ENCODE data around the gene ITGA8. TPM values are rescaled to one million over a fixed set of nuclear protein-coding genes. Genes with fewer than 3 reads are reported as not detected.
"Not testable (repeated sequence)": the region's sequence is repeated elsewhere in the genome, so short reads cannot be mapped to it uniquely, and the experiment has no call there.

Gene ITGA8
- total RNA-seq, 1 donor, result 2.5 TPM

- Histone ChIP-seq H4K20me1 (ENCODE audit: insufficient read depth, low read length) (no peaks in the 10 kb centered on the region), H3K27ac (ENCODE audit: low read depth, low read length) (no peak overlapping the region), H3K4me2 (ENCODE audit: insufficient read depth, low read length) (no peak overlapping the region), H3K9me3 (ENCODE audit: low read depth, low read length) (no peaks in the 10 kb centered on the region), H3K4me3 (ENCODE audit: insufficient read depth, low read length) (no peak overlapping the region), H3K4me1 (ENCODE audit: insufficient read depth, low read length) (no peaks in the 10 kb centered on the region), H2AFZ (ENCODE audit: low read length) (no peak overlapping the region), H3K79me2 (ENCODE audit: insufficient read depth, low read length) (no peaks in the 10 kb centered on the region), H3K36me3 (ENCODE audit: insufficient read depth, low read length) (no peaks in the 10 kb centered on the region), H3K27me3 (ENCODE audit: insufficient read depth, low read length) (no peaks in the 10 kb centered on the region)
- TF ChIP-seq CTCF (IDR thresholded peaks at IDR 0.05; ENCODE audit: extremely low read depth, low read depth, low read length), result no peak
- no peak for DNase-seq (ENCODE audit: insufficient read length, low spot score, missing footprints)
These were observed 179.0 kb downstream of the ITGA8 start for GRCh38 chr10:15540727-15541126.

- Histone ChIP-seq H3K4me1 (ENCODE audit: insufficient read depth, low read length) (no peaks in the 10 kb centered on the region), H3K79me2 (ENCODE audit: insufficient read depth, low read length) (no peaks in the 10 kb centered on the region), H3K4me3 (ENCODE audit: insufficient read depth, low read length) (no peak overlapping the region), H3K4me2 (ENCODE audit: insufficient read depth, low read length) (no peak overlapping the region), H2AFZ (ENCODE audit: low read length) (no peak overlapping the region), H3K27ac (ENCODE audit: low read depth, low read length) (no peak overlapping the region), H3K9me3 (ENCODE audit: low read depth, low read length) (no peaks in the 10 kb centered on the region), H3K36me3 (ENCODE audit: insufficient read depth, low read length) (no peaks in the 10 kb centered on the region), H4K20me1 (ENCODE audit: insufficient read depth, low read length) (no peaks in the 10 kb centered on the region), H3K27me3 (ENCODE audit: insufficient read depth, low read length) (no peaks in the 10 kb centered on the region)
- DNase-seq (ENCODE audit: insufficient read length, low spot score, missing footprints), result no peak
- TF ChIP-seq CTCF (IDR thresholded peaks at IDR 0.05; ENCODE audit: extremely low read depth, low read depth, low read length), result no peak
These were observed 180.5 kb downstream of the ITGA8 start for GRCh38 chr10:15539262-15539661.

- H4K20me1 ChIP-seq (ENCODE audit: insufficient read depth, low read length); H3K4me2 ChIP-seq (ENCODE audit: insufficient read depth, low read length); H3K4me1 ChIP-seq (ENCODE audit: insufficient read depth, low read length); H2AFZ ChIP-seq (ENCODE audit: low read length); H3K9me3 ChIP-seq (ENCODE audit: low read depth, low read length); H3K79me2 ChIP-seq (ENCODE audit: insufficient read depth, low read length); H3K36me3 ChIP-seq (ENCODE audit: insufficient read depth, low read length); H3K27ac ChIP-seq (ENCODE audit: low read depth, low read length); DNase-seq (ENCODE audit: insufficient read length, low spot score, missing footprints); H3K4me3 ChIP-seq (ENCODE audit: insufficient read depth, low read length); H3K27me3 ChIP-seq (ENCODE audit: insufficient read depth, low read length): not testable (repeated sequence)
These were observed 184.7 kb downstream of the ITGA8 start for GRCh38 chr10:15534928-15535538.

- no peak for DNase-seq (ENCODE audit: insufficient read length, low spot score, missing footprints)
- Histone ChIP-seq H3K79me2 (ENCODE audit: insufficient read depth, low read length) (no peaks in the 10 kb centered on the region), H3K27ac (ENCODE audit: low read depth, low read length) (no peak overlapping the region), H3K4me2 (ENCODE audit: insufficient read depth, low read length) (no peak overlapping the region), H4K20me1 (ENCODE audit: insufficient read depth, low read length) (no peaks in the 10 kb centered on the region), H3K27me3 (ENCODE audit: insufficient read depth, low read length) (peaks cover 11% of the 10 kb centered on the region), H3K4me3 (ENCODE audit: insufficient read depth, low read length) (no peak overlapping the region), H3K4me1 (ENCODE audit: insufficient read depth, low read length) (no peaks in the 10 kb centered on the region), H2AFZ (ENCODE audit: low read length) (no peak overlapping the region), H3K9me3 (ENCODE audit: low read depth, low read length) (no peaks in the 10 kb centered on the region), H3K36me3 (ENCODE audit: insufficient read depth, low read length) (no peaks in the 10 kb centered on the region)
- TF ChIP-seq CTCF (IDR thresholded peaks at IDR 0.05; ENCODE audit: extremely low read depth, low read depth, low read length), result no peak
These were observed 187.6 kb downstream of the ITGA8 start for GRCh38 chr10:15531927-15532722.
